Retina (tissue), 1 donor: ENCODE results near the gene SETBP1.

Experiments
- DNase-seq: peaks from one replicate; pipeline ENCODE4 v3.0.0-alpha.2; 2016

The SETBP1 gene

GRCh38 chr18:45102126-45102525, 421.4 kb downstream of the SETBP1 start:
- DNase-seq: no peak

GRCh38 chr18:45102863-45103262, 422.2 kb downstream of the SETBP1 start:
- DNase-seq: no peak

GRCh38 chr18:45103319-45104048, 422.8 kb downstream of the SETBP1 start:
- no peak for DNase-seq

DNA sequence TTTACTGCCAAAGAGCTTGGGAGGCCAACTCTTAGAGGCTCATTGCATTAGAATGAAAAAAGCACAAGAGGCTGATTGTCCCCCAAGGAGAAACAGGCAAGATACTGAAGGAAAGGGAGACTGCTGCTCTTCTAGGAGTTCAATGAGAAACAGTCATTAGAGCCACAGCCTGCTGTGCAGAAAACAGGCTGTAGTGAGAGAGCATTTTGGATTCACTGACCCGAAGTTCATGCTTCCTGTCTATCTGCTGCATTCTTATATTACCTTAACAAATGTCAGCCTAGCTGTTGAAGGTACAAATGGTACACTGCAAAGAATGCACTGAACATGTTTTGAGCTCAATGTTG, 423.3 kb downstream of the SETBP1 start:
- DNase-seq: peak; percentile 12

- DNase-seq: no peak
Measured at GRCh38 chr18:45106331-45106774, 425.7 kb downstream of the SETBP1 start.

DNA sequence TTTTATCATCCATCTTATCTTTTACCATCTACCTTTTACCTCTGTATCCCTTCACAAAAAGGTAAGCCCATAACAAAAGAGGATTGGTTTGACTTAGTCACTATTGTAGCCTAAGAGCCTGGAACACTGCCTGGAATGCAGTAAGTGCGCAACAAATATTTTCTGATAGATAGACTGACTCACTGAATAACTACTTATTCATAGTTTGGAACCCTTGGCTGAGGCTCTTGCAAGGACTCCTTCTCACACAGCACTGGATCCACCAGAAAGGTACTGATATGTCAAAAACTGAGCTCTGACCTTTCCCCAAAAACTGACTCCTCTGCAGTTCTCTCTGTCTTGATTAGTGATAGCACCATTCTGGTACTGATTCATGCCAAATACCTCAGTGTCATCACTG, 426.7 kb downstream of the SETBP1 start:
- DNase-seq: no peak

- no peak for DNase-seq
Measured at GRCh38 chr18:45108754-45109153, 428.1 kb downstream of the SETBP1 start.

DNA sequence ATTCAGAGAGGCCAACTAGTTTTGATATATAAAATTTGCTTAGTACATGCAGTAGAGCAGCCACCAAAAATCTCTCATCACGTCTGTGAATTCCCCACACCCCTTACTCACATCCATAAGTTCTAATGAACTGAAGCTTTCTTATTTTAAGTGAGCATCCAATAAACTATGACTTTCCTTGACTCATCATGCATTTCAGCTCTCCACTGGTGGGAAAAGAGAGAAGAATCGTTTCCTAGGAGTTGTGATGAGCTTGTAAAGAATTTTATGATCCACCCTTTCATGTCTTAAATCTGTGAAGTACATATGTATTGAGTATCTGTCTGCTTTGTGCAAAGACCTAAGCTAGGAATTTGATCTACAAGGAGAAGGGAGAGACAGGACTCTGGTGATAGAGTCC, 428.6 kb downstream of the SETBP1 start:
- DNase-seq: no peak

DNA sequence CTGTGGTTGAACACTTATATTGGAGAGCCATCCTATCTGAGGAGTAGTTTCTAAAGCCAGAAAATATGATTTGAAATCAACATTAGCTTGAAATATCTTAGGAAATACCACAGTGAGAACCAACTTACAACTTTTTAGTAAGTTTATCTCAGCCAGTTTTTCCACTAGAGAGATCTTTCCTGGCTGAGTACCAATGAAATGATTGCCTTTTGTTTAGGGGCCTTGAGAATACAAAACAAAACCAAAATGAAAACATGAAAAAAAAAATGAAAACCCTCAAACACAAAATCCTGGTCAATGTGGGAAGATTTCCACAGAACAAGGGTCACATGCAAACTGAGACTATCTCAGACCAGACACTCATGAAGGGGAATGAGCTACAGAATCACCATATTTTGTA, 429.0 kb downstream of the SETBP1 start:
- DNase-seq: no peak

GRCh38 chr18:45110577-45111501, 430.2 kb downstream of the SETBP1 start:
- DNase-seq: no peak

- DNase-seq: no peak
Measured at GRCh38 chr18:45111502-45111848, 430.8 kb downstream of the SETBP1 start.

- DNase-seq: no peak
Measured at GRCh38 chr18:45112682-45113081, 432.0 kb downstream of the SETBP1 start.

DNA sequence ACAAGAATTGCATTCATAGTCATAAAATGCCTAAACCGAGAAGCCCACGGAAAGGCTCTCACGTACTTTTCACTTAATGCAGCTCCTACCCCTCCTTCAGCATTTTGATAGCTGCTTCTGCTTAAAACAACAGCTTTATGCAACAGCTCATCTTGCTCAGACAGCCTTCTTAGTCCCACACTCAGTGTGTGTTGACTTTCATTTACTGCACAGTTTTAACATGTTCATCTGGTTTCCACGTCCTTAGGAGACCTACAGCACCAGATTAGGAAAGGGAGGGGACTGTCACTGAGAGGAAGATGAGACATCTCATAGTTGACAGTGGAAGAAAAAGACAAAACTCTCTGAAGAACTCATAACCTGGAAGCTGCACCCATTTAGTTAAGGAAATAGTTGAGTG, 435.4 kb downstream of the SETBP1 start:
- DNase-seq: no peak
